AML-193 (cell line): Measurements from ENCODE around the gene GLB1L3.
"Not testable (repeated sequence)": the region's sequence is repeated elsewhere in the genome, so short reads cannot be mapped to it uniquely, and the experiment has no call there.

ENCODE experiments used
- DNase-seq, 2 experiments: peaks; one replicate each; lab custom pipeline; 2025; lab: John Stamatoyannopoulos, UW

The GLB1L3 gene

GRCh38 chr11:134250675-134251074, 25.5 kb upstream of the GLB1L3 start:
- no peak for DNase-seq

GRCh38 chr11:134252346-134253187, 23.6 kb upstream of the GLB1L3 start:
- peak; percentile 29 to 43 for DNase-seq

DNA sequence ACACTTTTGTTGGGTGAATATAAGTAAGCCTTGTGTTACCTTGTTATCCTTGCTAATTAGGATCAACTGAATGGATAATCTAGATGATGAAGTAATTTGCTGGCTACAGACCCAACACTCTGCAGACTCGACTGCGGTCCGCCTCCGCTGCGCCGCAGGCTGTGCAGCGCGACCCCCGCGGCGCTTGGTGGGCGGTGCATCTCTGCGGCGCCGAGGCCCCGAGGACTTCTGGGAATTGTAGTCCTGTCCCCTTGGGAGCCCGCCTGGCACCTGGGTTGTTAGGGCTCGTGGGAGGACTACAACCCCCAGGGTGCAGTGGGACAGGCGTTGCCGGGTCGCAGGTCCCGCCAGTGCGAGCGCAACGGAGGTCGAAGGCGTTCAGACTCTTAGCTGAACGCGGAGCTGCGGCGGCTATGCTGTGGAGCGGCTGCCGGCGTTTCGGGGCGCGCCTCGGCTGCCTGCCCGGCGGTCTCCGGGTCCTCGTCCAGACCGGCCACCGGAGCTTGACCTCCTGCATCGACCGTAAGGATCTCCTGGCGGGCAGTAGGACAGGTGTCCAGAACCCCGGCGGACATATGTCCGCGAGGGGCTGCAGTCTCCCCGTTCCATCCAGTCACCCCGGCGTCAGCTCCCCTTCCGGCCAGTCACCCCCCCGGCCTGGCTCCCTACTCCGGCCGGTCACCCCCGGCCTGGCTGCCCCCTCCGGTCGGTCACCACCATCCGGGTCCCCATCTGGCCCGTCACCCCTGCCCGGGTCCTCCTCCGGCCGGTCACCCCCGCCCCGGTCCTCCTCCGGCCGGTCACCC, 22.8 kb upstream of the GLB1L3 start, which contains the start of the genes ACAD8 and THYN1:
Gene ACAD8 (plus strand): TSS at position 381 of the 806 bp plus-strand sequence. CDS start 33 bp downstream, at position 414.
Gene THYN1 (minus strand): TSS at position 165 of the 806 bp plus-strand sequence. CDS start 470 bp downstream, outside the sequence.
- DNase-seq: peak; percentile 89 to 95

DNA sequence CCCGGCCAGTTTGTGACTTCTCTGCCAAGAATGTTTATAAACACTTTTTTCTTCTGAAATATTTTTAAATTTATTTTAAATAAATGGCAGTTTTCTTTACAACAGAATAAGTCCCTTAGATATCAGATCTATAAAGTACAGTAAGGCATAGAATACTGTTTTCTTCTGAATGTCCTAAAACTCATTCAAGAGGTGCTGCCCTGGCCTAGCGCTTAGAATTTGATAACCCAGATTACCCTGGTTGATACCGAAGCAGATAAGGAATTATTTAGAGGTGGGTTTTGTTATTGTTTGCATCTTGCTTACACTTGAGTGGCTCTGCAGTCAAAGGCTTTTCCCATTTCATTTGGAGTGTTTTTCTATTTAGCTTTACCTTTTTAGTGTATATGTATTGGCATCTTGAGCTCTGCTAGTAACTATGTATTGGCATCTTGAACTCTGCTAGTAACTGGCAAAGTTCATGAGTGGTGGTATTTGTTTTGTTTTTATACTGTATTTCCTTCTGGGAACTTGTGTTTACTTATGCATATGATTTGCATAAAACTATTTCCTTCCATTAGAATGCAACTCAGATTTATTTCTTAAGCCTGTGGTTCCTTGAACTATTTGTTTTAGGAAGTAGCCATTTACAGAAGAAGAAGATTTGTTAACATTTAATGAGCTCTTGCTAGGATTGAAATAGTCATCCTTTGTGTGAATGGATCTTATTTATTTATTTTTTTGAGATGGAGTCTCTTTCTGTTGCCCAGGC, 21.6 kb upstream of the GLB1L3 start:
- DNase-seq: peak in 1 of 2 experiments; percentile 9

- not testable (repeated sequence) for DNase-seq
Measured at GRCh38 chr11:134255184-134255561, 21.0 kb upstream of the GLB1L3 start.

GRCh38 chr11:134257101-134257500, 19.1 kb upstream of the GLB1L3 start:
- DNase-seq: no peak

DNA sequence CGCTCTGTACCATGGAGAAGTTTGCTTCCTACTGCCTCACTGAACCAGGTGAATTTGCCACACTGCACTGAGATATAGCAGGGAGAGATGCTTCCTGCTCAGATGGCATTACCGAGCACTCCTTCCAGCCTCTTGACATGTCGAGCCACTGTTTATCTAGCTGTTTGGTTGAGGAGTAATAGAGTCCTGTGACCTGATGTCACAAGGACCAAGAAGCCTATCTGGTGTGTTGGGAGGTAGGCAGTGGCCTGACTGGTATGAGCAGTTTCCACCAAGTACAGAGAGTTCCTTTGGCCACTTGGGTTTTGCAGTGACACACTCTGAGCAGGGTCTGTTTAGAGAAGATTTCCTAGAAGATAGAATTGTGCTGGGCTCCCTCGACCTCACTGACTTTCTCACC, 17.6 kb upstream of the GLB1L3 start:
- DNase-seq: no peak

DNA sequence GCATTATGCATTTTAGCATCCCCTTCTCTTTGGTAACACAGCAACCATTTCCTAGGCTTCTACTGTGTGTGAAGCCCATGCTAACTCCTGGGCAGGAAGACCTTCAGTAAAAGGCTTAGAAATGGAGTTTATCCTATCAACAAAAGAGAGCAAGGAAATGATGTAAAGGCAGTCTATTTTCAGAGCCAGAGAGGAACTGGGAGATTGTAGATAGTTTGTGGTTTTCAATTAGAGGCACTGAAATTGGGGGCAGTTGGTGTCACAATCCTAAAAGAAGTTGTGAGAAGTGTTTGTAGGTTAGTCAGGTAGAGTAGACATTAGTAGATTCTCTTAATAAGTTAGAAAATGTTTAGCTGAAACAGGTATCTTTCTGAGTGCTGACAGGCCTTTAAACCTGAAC, 15.7 kb upstream of the GLB1L3 start:
- DNase-seq: peak in 1 of 2 experiments; percentile 15

DNA sequence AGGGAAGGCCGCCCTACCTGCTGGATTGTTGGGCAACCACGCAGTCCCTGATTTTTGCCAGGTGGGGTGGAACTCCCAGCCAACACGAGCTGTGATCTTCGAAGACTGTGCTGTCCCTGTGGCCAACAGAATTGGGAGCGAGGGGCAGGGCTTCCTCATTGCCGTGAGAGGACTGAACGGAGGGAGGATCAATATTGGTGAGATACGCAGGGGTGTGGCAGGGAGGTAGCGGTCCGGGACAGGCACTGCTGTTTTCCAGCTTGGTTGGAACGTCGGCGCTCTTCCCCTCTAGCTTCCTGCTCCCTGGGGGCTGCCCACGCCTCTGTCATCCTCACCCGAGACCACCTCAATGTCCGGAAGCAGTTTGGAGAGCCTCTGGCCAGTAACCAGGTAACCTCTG, 15.2 kb upstream of the GLB1L3 start:
- no peak for DNase-seq

DNA sequence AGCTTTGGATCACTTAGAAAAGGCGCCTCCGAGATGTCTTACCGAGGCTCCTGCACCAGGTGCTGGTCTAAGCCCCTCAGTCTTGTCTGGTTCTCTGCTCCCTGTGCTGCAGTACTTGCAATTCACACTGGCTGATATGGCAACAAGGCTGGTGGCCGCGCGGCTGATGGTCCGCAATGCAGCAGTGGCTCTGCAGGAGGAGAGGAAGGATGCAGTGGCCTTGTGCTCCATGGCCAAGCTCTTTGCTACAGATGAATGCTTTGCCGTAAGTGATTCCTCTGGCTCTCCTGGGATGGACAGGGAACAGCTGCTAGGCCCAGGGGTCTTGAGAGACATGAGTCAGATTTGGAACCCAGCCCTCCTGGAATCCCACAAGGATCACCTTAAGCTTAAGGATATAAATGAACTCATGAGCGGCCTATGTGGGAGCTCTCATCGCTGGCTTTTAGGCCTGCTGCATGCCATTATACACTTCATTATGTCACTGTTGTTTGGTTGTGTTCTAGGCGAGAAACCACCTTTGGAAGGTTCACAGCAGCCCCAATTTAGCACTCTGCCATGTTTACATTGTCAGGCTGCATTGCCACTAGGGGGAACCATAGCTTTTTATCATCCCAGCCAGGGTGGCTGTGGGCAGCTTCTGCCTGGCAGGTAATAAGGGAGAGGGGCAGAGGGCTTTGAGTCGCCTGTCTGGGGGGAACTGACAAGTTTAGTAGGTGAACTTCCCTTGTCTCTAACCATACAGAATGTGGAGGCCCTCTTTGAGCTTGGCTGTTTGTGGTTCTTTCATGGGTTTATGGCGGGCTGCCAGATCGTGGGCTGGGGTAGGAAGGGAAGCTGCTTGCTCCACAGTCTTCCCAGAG, 14.3 kb upstream of the GLB1L3 start:
- DNase-seq: peak; percentile 18 to 30

DNA sequence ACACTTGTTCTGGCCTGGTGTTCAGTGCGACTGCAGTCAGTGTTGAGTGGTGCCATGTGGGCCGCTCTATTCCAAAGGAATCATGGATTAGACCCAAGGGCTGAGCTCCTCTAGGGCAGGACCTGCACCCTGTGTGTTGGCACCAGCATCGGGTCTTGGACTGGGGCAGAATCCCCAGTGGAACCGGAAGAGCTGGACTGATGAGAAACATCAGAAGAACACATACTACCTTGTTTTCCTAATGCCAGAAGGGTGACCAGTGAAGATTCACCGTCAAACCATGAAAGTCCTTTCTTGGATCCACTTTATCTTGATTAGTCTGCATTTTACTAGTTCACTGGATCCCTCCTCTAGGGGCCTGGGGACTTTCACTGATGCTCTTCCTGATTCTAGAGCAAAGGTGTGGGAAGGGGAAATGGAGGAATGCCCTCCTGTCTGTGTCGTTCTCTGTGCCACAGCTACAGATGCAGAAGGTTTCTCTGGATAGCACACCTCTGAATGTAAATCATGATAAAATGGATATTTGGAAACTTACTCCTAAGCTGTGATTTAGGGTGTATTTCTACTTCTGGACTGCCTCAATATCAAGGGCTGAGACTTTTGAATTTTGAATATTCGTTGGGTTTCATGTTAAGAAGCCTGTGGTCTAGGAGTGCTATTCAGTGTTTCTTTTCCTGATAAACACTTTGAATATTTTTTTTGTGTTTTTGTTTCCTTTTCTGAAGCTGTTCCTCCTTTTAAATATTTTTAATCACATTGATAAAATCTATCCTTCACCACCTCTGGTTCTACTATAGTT, 11.0 kb upstream of the GLB1L3 start:
- no peak for DNase-seq

GRCh38 chr11:134266440-134266839, 9.7 kb upstream of the GLB1L3 start:
- DNase-seq: no peak

DNA sequence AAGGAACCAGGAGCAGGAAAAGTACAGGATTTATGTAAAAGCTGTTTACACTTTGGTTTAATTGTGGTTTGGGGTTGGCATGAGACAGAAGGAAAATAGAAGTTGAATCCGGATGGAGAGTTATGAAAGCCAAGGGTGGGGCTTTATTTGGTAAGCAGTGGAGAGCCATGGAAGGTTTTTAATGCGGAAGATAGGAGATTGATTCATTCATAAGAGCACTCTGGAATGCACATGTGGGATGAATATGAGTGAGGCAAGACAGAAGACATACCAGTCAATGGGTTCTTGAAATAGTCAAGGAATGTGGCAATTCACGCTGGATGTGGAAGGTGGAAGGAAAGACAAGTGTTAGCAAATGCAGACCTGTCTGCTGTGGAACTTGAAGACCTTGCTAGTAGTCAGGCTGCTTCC, 9.3 kb upstream of the GLB1L3 start:
- DNase-seq: no peak

DNA sequence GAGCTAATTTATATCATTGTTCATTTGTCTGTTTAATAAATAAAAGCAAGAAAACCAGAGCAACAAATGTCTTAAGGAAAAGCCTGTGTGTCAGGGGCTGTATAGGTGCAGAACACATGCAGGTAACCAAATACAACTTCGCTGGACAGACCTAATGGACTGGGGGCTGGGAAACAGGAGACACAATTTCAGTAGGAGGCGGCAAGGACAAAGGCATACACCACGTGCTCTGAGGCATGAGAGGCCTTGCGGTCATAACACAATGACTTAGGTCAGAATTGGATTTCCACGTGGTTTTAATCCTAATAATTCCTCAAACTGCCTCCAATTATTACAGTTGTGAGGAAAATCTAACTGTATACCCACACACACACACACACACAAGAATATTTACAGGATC, 8.7 kb upstream of the GLB1L3 start:
- DNase-seq: no peak

GRCh38 chr11:134267966-134268365, 8.2 kb upstream of the GLB1L3 start:
- no peak for DNase-seq

- DNase-seq: no peak
Measured at GRCh38 chr11:134270250-134270714, 5.9 kb upstream of the GLB1L3 start.

- no peak for DNase-seq
Measured at GRCh38 chr11:134271978-134272377, 4.2 kb upstream of the GLB1L3 start.

- DNase-seq: no peak
Measured at GRCh38 chr11:134272381-134273316, 3.5 kb upstream of the GLB1L3 start.

- no peak for DNase-seq
Measured at GRCh38 chr11:134273317-134273712, 2.9 kb upstream of the GLB1L3 start.
